ENCODE results near the gene PACRG.

PACRG gene

GRCh38 chr6:162710936-162711335, 16.8 kb upstream of the PACRG start:
- DNase-seq (ENCODE audit: low read depth), result no peak

GRCh38 chr6:162711376-162711775, 16.4 kb upstream of the PACRG start:
- DNase-seq (ENCODE audit: low read depth), result no peak

GRCh38 chr6:162712694-162713093, 15.1 kb upstream of the PACRG start:
- no peak for DNase-seq (ENCODE audit: low read depth)

GRCh38 chr6:162713974-162714780, 13.6 kb upstream of the PACRG start:
- no peak for DNase-seq (ENCODE audit: low read depth)

GRCh38 chr6:162715601-162716000, 12.2 kb upstream of the PACRG start:
- no peak for DNase-seq (ENCODE audit: low read depth)

- no peak for DNase-seq (ENCODE audit: low read depth)
Measured at GRCh38 chr6:162719528-162719927, 8.2 kb upstream of the PACRG start.

GRCh38 chr6:162721404-162721687, 6.4 kb upstream of the PACRG start:
- no peak for DNase-seq (ENCODE audit: low read depth)

GRCh38 chr6:162722226-162722625, 5.5 kb upstream of the PACRG start:
- DNase-seq (ENCODE audit: low read depth), result no peak

GRCh38 chr6:162722633-162723032, 5.1 kb upstream of the PACRG start:
- DNase-seq (ENCODE audit: low read depth), result no peak

- no peak for DNase-seq (ENCODE audit: low read depth)
Measured at GRCh38 chr6:162726947-162727321, 840 bp upstream of the PACRG start.

GRCh38 chr6:162728197-162728596, 423 bp downstream of the PACRG start:
- no peak for DNase-seq (ENCODE audit: low read depth)

- DNase-seq (ENCODE audit: low read depth), result no peak
Measured at GRCh38 chr6:162728706-162729105, 932 bp downstream of the PACRG start.

GRCh38 chr6:162730502-162730901, 2.7 kb downstream of the PACRG start:
- DNase-seq (ENCODE audit: low read depth), result no peak

GRCh38 chr6:162733489-162733888, 5.7 kb downstream of the PACRG start:
- DNase-seq (ENCODE audit: low read depth), result no peak

GRCh38 chr6:162736961-162737360, 9.2 kb downstream of the PACRG start:
- no peak for DNase-seq (ENCODE audit: low read depth)

- DNase-seq (ENCODE audit: low read depth), result no peak
Measured at GRCh38 chr6:162750776-162751175, 23.0 kb downstream of the PACRG start.

GRCh38 chr6:162751211-162751859, 23.6 kb downstream of the PACRG start:
- no peak for DNase-seq (ENCODE audit: low read depth)

GRCh38 chr6:162753775-162754174, 26.0 kb downstream of the PACRG start:
- DNase-seq (ENCODE audit: low read depth), result no peak

- no peak for DNase-seq (ENCODE audit: low read depth)
Measured at GRCh38 chr6:162770136-162770535, 42.4 kb downstream of the PACRG start.

- DNase-seq (ENCODE audit: low read depth), result no peak
Measured at GRCh38 chr6:162770955-162771354, 43.2 kb downstream of the PACRG start.

- no peak for DNase-seq (ENCODE audit: low read depth)
Measured at GRCh38 chr6:162772466-162772865, 44.7 kb downstream of the PACRG start.

GRCh38 chr6:162773996-162774395, 46.2 kb downstream of the PACRG start:
- no peak for DNase-seq (ENCODE audit: low read depth)

GRCh38 chr6:162777091-162777490, 49.3 kb downstream of the PACRG start:
- no peak for DNase-seq (ENCODE audit: low read depth)

GRCh38 chr6:162778603-162779002, 50.8 kb downstream of the PACRG start:
- no peak for DNase-seq (ENCODE audit: low read depth)

All from activated T-cell treated with anti-CD3 and anti-CD28 coated beads for 1 hour (primary cell).